ENCODE measurements around the gene LITAF. TPM values are rescaled to one million over a fixed set of nuclear protein-coding genes. Genes with fewer than 3 reads are reported as not detected.

LITAF gene
- polyA plus RNA-seq, 1 of the 3 experiments (the other 2 are of a cell fraction): 45.7 TPM

GRCh38 chr16:11576427-11577289, 10.1 kb downstream of the LITAF start:
- H4K20me1 ChIP-seq (ENCODE audit: insufficient read depth): 0 out of 2 replicates have a peak, but pooled peaks cover 10% of the 10 kb centered on the region
- H3K4me3 ChIP-seq (ENCODE audit: low read depth in 2 of 2, low read length in 1 of 2): no peak overlapping the region
- H2AFZ ChIP-seq (ENCODE audit: low read depth): no peak overlapping the region
- peaks cover 0 to 4% of the 10 kb centered on the region in 2 experiments; a peak in 1 of 4 replicates for H3K4me1 ChIP-seq (ENCODE audit: control insufficient read depth in 1 of 2, insufficient read depth in 2 of 2, low read depth in 1 of 2, low read length in 1 of 2)
- ChIA-PET POLR2A (no interaction called here), CTCF (interaction anchor here (0.8 to 1.5 kb wide), 3 partner anchors 11 to 180 kb away, joined by 3 to 5 read pairs (median 3); no protein-coding TSS in a partner anchor)
- no peak overlapping the region for H3K9ac ChIP-seq
- 81% methylated on average over 8 of the region's 9 CpGs for WGBS (ENCODE audit: low lambda C conversion rate)
- no peaks in the 10 kb centered on the region for H3K27me3 ChIP-seq (ENCODE audit: insufficient read depth)
- no peak for TF ChIP-seq TAF1 (IDR thresholded peaks at IDR 0.05; ENCODE audit: borderline replicate concordance, low read depth, low read length)
- no peak for TF ChIP-seq FOXM1 (IDR thresholded peaks at IDR 0.05; ENCODE audit: low read depth)
- TF ChIP-seq TCF12 (IDR thresholded peaks at IDR 0.05): no peak
- no peak for TF ChIP-seq MXI1 (IDR thresholded peaks at IDR 0.05; ENCODE audit: low read depth, low read length)
- no peak for TF ChIP-seq IRF3 (IDR thresholded peaks at IDR 0.05; ENCODE audit: low read depth, low read length)
- TF ChIP-seq, protein P1, sequence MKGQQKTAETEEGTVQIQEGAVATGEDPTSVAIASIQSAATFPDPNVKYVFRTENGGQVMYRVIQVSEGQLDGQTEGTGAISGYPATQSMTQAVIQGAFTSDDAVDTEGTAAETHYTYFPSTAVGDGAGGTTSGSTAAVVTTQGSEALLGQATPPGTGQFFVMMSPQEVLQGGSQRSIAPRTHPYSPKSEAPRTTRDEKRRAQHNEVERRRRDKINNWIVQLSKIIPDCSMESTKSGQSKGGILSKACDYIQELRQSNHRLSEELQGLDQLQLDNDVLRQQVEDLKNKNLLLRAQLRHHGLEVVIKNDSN (IDR thresholded peaks at IDR 0.05; ENCODE audit: borderline replicate concordance, low read depth): no peak
- TF ChIP-seq TEAD4 (IDR thresholded peaks at IDR 0.05; ENCODE audit: borderline replicate concordance, insufficient read depth): no peak
- no peak for TF ChIP-seq CTCF (IDR thresholded peaks at IDR 0.05)
- TF ChIP-seq RXRA (IDR thresholded peaks at IDR 0.05; ENCODE audit: borderline replicate concordance, low read depth): no peak
- no peak for TF ChIP-seq MAX (IDR thresholded peaks at IDR 0.05; ENCODE audit: low read depth)
- no peak for TF ChIP-seq EP300 (IDR thresholded peaks at IDR 0.05; ENCODE audit: borderline replicate concordance in 1 of 2, low read depth in 1 of 2, low read length in 1 of 2)
- TF ChIP-seq GATA2 (CRISPR knock-in tag; IDR thresholded peaks at IDR 0.05): no peak
- TF ChIP-seq, protein P2, sequence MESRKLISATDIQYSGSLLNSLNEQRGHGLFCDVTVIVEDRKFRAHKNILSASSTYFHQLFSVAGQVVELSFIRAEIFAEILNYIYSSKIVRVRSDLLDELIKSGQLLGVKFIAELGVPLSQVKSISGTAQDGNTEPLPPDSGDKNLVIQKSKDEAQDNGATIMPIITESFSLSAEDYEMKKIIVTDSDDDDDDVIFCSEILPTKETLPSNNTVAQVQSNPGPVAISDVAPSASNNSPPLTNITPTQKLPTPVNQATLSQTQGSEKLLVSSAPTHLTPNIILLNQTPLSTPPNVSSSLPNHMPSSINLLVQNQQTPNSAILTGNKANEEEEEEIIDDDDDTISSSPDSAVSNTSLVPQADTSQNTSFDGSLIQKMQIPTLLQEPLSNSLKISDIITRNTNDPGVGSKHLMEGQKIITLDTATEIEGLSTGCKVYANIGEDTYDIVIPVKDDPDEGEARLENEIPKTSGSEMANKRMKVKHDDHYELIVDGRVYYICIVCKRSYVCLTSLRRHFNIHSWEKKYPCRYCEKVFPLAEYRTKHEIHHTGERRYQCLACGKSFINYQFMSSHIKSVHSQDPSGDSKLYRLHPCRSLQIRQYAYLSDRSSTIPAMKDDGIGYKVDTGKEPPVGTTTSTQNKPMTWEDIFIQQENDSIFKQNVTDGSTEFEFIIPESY (IDR thresholded peaks at IDR 0.05; ENCODE audit: borderline replicate concordance, low read depth): no peak
- no peak for TF ChIP-seq MEF2A (IDR thresholded peaks at IDR 0.05; ENCODE audit: borderline replicate concordance, low read depth)
- TF ChIP-seq SMC3 (IDR thresholded peaks at IDR 0.05; ENCODE audit: low read depth, low read length): no peak
- no peaks in the 10 kb centered on the region for H3K9me3 ChIP-seq
- H3K9me2 ChIP-seq: no peaks in the 10 kb centered on the region
- no peaks in the 10 kb centered on the region for H3F3A ChIP-seq (replicated peaks; ENCODE audit: insufficient read depth)
- DNase-seq: peak; percentile 55
- H3K36me3 ChIP-seq (replicated peaks in 1 of 2; ENCODE audit: control insufficient read depth in 1 of 2, insufficient read depth in 2 of 2, low read length in 1 of 2): no peaks in the 10 kb centered on the region
- peaks cover 80% of the 10 kb centered on the region; the same call in 1 of the 2 replicates for H3K79me2 ChIP-seq (ENCODE audit: insufficient read depth)
- H3K27ac ChIP-seq (ENCODE audit: low read depth in 2 of 2, low read length in 1 of 2): no peak overlapping the region
- no peak overlapping the region for H3K4me2 ChIP-seq

Data from SK-N-SH (cell line).